Smooth muscle cell (in vitro differentiated cells): ENCODE results near the gene SYF2. TPM values are rescaled to one million over a fixed set of nuclear protein-coding genes. Genes with fewer than 3 reads are reported as not detected.

Experiments used
- DNase-seq: peaks from one replicate; lab custom pipeline; 2025; ENCODE audit not compliant: unreplicated experiment; lab: John Stamatoyannopoulos, UW
- H2AFZ ChIP-seq: fragments of 200-600 bp; sonication (generic); 2 replicates; pipeline ENCODE4 v1.6.0; 2016; ENCODE audit warnings: antibody characterized with exemption, low read depth, mild to moderate bottlenecking
- H3F3A ChIP-seq: fragments of 200-600 bp; sonication (generic); 2 replicates; pipeline ENCODE4 v1.6.0; 2017; ENCODE audit warnings: antibody characterized with exemption, low read depth
- H3K27ac ChIP-seq: fragments of 200-600 bp; sonication (generic); 2 replicates; pipeline ENCODE4 v1.5.1; 2016; ENCODE audit warnings: low read depth, mild to moderate bottlenecking
- H3K27me3 ChIP-seq: fragments of 200-600 bp; sonication (generic); 2 replicates; pipeline ENCODE4 v1.6.1; 2016; ENCODE audit warnings: low read depth, mild to moderate bottlenecking
- H3K36me3 ChIP-seq: fragments of 200-600 bp; sonication (generic); 2 replicates; pipeline ENCODE4 v1.5.1; 2016; ENCODE audit warnings: low read depth
- H3K4me1 ChIP-seq: fragments of 200-600 bp; sonication (generic); 2 replicates; pipeline ENCODE4 v1.5.1; 2016; ENCODE audit warnings: low read depth
- H3K4me2 ChIP-seq: fragments of 200-600 bp; sonication (generic); 2 replicates; pipeline ENCODE4 v1.6.0; 2016; ENCODE audit warnings: mild to moderate bottlenecking
- H3K4me3 ChIP-seq: fragments of 200-600 bp; sonication (generic); 2 replicates; pipeline ENCODE4 v1.5.1; 2016; ENCODE audit warnings: mild to moderate bottlenecking
- H3K79me2 ChIP-seq: fragments of 200-600 bp; sonication (generic); 2 replicates; pipeline ENCODE4 v1.6.0; 2016; ENCODE audit warnings: low read depth, mild to moderate bottlenecking
- H3K9ac ChIP-seq: fragments of 200-600 bp; sonication (generic); 2 replicates; pipeline ENCODE4 v1.6.0; 2016; ENCODE audit warnings: low read depth
- H3K9me3 ChIP-seq: fragments of 200-600 bp; sonication (generic); replicated peaks from 2 replicates; pipeline ENCODE4 v1.5.1; 2016; ENCODE audit warnings: low read depth
- H4K20me1 ChIP-seq: fragments of 200-600 bp; sonication (generic); 2 replicates; pipeline ENCODE4 v1.6.0; 2016; ENCODE audit warnings: low read depth
- WGBS: methylation state at CpG from one replicate; pipeline ENCODE4 v1.1.7; 2016; ENCODE audit warnings: low lambda C conversion rate; 5-methylcytosine and 5-hydroxymethylcytosine counted together
- polyA plus RNA-seq: library from polyadenylated mRNA; unstranded; fragments of >200 nt; fragmentation: Nextera tagmentation; extraction: Ambion mirVana; gene quantifications from 2 replicates; pipeline ENCODE4 v1.2.1, GENCODE V29; 2016
- total RNA-seq: library from RNA; depleted of rRNA; stranded (reverse); fragments of >200 nt; gene quantifications from 2 replicates; pipeline ENCODE4 v1.2.3, GENCODE V29; 2014
- TF ChIP-seq, protein P1 (sequence below): fragments of 200-600 bp; sonication (generic); IDR thresholded peaks from 2 replicates; pipeline ENCODE4 v1.5.1; 2017; ENCODE audit warnings: borderline replicate concordance, mild to moderate bottlenecking, antibody characterized with exemption; ENCODE audit not compliant: insufficient read depth, poor library complexity, severe bottlenecking

SYF2 gene
- total and polyA plus RNA-seq, 2 experiments from 2014 or later: 28.1 to 61.1 TPM

DNA sequence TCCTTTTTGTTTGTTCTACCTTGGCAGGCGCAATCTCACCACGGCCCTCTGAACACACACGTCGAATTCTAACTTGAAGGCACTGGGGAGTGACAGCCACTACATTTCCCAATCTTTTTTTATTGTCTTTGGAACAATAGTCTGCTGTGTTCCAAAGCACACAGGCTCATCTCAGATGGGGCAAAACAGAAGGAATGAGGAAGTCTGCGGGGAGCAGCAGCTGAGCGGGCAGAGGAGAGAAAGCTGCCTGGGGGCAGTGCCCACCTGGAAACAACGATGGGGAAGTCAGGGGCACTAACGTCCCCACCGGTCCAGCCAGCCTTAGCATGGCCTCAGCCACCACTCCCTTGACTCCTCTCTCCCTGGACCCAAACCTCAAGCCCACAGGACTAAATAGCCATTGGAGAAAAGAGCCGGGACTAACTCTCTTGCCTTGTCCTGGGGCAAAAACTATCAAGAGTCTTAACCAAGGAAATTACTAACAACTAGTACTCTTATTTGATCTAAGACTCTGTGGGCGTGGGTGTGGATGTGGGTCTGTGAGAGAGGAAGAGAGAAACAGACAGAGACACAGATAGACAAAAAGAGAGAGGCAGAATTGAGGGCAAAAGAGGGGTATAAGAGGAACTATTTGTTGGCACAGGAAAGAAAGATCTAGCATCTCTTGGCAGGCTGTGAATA is 34.2 kb downstream of the SYF2 start:
- peak overlapping the region; percentile 41 for H2AFZ ChIP-seq

DNA sequence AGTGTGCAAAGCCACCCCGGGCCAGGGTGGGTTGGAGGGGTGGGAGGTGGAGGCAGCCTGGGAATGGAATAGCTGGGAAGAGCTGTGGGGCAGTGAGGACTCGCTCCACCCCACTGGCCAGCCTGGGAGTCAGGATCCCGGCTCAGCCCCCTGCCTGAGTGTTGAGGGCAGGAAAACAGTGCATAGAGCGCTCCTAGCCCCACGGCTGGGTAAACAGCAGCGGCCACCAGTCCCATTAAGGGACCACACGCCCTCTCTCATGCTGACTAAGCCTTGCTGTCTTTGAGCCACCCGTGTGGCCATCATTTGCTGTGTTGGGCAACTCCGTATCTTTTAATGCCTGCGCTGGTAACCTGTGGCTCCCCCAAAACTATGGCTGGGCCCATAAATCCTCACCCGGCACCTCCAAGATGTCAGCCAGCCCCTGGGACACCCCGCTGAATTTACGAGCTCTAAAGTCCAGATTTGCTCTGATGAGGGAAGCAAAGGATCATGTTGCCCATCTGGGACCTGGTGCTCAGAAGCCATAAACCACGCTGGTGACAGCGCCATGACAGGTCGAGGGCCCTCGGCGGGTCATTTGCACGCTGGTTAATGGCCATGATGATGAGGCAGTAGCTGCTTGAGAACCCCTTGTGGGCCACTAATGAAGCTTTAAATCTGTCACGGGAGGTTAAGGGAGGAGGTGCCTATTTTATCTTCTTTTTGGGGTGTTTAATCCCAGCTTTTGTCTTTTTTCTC is 34.9 kb downstream of the SYF2 start:
- no peaks in the 10 kb centered on the region for H3K9me3 ChIP-seq
- DNase-seq: no peak
- H3K79me2 ChIP-seq: no peaks in the 10 kb centered on the region
- H2AFZ ChIP-seq: no peak overlapping the region
- no peak overlapping the region for H3K9ac ChIP-seq
- H3F3A ChIP-seq: peaks cover 7% of the 10 kb centered on the region
- H3K4me1 ChIP-seq: peaks cover 17% of the 10 kb centered on the region
- no peaks in the 10 kb centered on the region for H3K27me3 ChIP-seq
- 80% methylated on average over 19 of the region's 20 CpGs for WGBS
- no peak overlapping the region for H3K4me2 ChIP-seq
- TF ChIP-seq, protein P1, sequence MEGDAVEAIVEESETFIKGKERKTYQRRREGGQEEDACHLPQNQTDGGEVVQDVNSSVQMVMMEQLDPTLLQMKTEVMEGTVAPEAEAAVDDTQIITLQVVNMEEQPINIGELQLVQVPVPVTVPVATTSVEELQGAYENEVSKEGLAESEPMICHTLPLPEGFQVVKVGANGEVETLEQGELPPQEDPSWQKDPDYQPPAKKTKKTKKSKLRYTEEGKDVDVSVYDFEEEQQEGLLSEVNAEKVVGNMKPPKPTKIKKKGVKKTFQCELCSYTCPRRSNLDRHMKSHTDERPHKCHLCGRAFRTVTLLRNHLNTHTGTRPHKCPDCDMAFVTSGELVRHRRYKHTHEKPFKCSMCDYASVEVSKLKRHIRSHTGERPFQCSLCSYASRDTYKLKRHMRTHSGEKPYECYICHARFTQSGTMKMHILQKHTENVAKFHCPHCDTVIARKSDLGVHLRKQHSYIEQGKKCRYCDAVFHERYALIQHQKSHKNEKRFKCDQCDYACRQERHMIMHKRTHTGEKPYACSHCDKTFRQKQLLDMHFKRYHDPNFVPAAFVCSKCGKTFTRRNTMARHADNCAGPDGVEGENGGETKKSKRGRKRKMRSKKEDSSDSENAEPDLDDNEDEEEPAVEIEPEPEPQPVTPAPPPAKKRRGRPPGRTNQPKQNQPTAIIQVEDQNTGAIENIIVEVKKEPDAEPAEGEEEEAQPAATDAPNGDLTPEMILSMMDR: no peak
- no peak overlapping the region for H3K4me3 ChIP-seq
- H3K27ac ChIP-seq: no peak overlapping the region
- H3K36me3 ChIP-seq: no peaks in the 10 kb centered on the region
- H4K20me1 ChIP-seq: no peaks in the 10 kb centered on the region

More for the DNA sequence above, 34.2 kb downstream of the SYF2 start:
- Histone ChIP-seq H4K20me1 (no peaks in the 10 kb centered on the region), H3K4me1 (peaks cover 17% of the 10 kb centered on the region), H3K9ac (no peak overlapping the region), H3K4me2 (peak overlapping the region; percentile 29), H3K36me3 (no peaks in the 10 kb centered on the region), H3K9me3 (no peaks in the 10 kb centered on the region), H3K27me3 (no peaks in the 10 kb centered on the region), H3F3A (peaks cover 7% of the 10 kb centered on the region), H3K27ac (no peak overlapping the region), H3K79me2 (no peaks in the 10 kb centered on the region), H3K4me3 (no peak overlapping the region)
- 70% methylated on average over 11 of the region's 11 CpGs for WGBS
- no peak for DNase-seq
- TF ChIP-seq, protein P1: no peak

DNA sequence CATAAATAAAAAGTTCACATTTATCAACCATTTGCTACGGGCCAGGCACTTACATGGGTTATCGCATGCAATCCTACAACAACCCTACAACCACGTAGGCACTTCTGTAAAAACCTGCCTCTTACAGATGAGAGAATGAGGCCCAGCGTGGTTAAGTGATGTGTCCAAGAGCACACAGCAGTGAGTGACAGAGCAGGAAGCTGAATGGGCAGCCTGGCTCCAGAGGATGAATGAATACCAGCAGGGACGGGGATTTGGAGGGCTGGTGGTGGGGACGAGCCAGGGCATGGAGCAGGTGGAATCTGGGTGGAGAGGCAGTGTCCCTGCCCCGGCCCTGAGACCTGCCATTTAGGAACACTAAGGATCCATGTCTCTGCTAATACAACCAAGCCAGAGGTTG is 35.5 kb downstream of the SYF2 start:
- H2AFZ ChIP-seq: no peak overlapping the region
- H4K20me1 ChIP-seq: no peaks in the 10 kb centered on the region
- no peaks in the 10 kb centered on the region for H3K9me3 ChIP-seq
- TF ChIP-seq, protein P1: no peak
- H3K79me2 ChIP-seq: no peaks in the 10 kb centered on the region
- no peaks in the 10 kb centered on the region for H3K36me3 ChIP-seq
- H3K4me2 ChIP-seq: no peak overlapping the region
- H3K9ac ChIP-seq: no peak overlapping the region
- 93% methylated on average over 7 of the region's 7 CpGs for WGBS
- H3K4me3 ChIP-seq: no peak overlapping the region
- DNase-seq: no peak
- no peak overlapping the region for H3K27ac ChIP-seq
- H3K27me3 ChIP-seq: no peaks in the 10 kb centered on the region
- H3K4me1 ChIP-seq: peaks cover 17% of the 10 kb centered on the region
- H3F3A ChIP-seq: peaks cover 7% of the 10 kb centered on the region
